ENCODE data around the gene CD276.
A peak's percentile ranks its signal among the peaks of the same experiment; 100 is the strongest.

CD276 gene

DNA sequence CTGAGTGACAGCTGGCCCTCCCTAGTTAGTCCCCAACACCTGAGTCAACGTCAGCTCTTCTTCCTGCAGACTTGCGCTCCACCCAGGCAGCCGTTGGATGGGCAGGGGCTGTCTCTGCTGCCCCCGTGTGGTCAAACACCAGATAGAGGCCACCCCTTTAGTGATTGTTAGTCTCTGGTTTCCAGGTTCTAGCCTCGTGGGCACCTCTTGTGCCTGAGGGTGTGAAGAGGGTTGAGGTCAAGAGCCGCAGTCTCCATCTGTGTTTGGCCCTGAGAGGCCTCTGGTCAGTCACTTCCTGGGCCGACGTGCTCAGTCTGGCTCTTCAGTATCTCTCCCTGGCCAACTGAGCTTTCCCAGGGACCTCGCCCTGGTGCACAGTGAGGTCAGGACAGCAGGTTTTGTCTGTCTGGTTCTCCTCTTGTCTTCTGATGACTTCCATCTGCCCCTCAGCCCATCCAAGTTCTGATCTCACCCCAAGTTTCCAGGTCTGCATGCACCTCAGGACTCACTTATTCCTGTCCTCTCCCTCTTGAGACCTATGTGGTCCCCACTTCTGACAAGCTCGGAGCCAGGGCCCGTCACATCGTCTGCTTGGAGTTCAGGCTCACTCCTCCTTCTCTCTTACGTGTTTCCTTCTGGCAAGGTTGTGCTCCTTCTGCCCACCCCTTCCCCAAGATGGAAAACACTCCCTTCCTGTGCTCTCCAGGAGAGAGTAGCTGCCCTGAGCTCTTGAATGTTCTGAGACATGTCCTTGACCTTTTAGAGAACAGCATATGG, 20.9 kb downstream of the CD276 start:
- H3K79me2 ChIP-seq (ENCODE audit: low read length): no peaks in the 10 kb centered on the region
- no peak overlapping the region for H3K4me3 ChIP-seq (ENCODE audit: low read length)
- H3K9me3 ChIP-seq (ENCODE audit: insufficient read depth, low read length): no peaks in the 10 kb centered on the region
- no peaks in the 10 kb centered on the region for H3K36me3 ChIP-seq (replicated peaks; ENCODE audit: low read depth, low read length)
- H3K27ac ChIP-seq (ENCODE audit: low read length): no peak overlapping the region
- peak; percentile 90 for TF ChIP-seq CTCF (IDR thresholded peaks at IDR 0.05; ENCODE audit: low read depth, low read length)
- TF ChIP-seq EZH2phosphoT487 (IDR thresholded peaks at IDR 0.05; ENCODE audit: low read depth): no peak
- peaks cover 1% of the 10 kb centered on the region for H3K4me1 ChIP-seq (ENCODE audit: low read length)
- no peak overlapping the region for H3K9ac ChIP-seq (ENCODE audit: low read length)
- peak overlapping the region; percentile 19; the same call in 1 of the 2 replicates for H3K4me2 ChIP-seq (ENCODE audit: low read length)
- H3K27me3 ChIP-seq (ENCODE audit: low read depth, low read length): no peaks in the 10 kb centered on the region; the same call in 1 of the 2 replicates
- H4K20me1 ChIP-seq (ENCODE audit: insufficient read depth, low read length): no peaks in the 10 kb centered on the region
- H2AFZ ChIP-seq (ENCODE audit: low read depth, low read length): no peak overlapping the region

- Histone ChIP-seq H3K79me2 (ENCODE audit: low read length) (no peaks in the 10 kb centered on the region), H3K4me1 (ENCODE audit: low read length) (no peaks in the 10 kb centered on the region), H3K4me2 (ENCODE audit: low read length) (no peak overlapping the region), H3K9me3 (ENCODE audit: insufficient read depth, low read length) (no peaks in the 10 kb centered on the region), H3K4me3 (ENCODE audit: low read length) (no peak overlapping the region), H4K20me1 (ENCODE audit: insufficient read depth, low read length) (no peaks in the 10 kb centered on the region), H2AFZ (ENCODE audit: low read depth, low read length) (no peak overlapping the region), H3K9ac (ENCODE audit: low read length) (no peak overlapping the region), H3K36me3 (replicated peaks; ENCODE audit: low read depth, low read length) (no peaks in the 10 kb centered on the region), H3K27me3 (ENCODE audit: low read depth, low read length) (no peaks in the 10 kb centered on the region; the same call in 1 of the 2 replicates), H3K27ac (ENCODE audit: low read length) (no peak overlapping the region)
- no peak for TF ChIP-seq EZH2phosphoT487 (IDR thresholded peaks at IDR 0.05; ENCODE audit: low read depth)
- TF ChIP-seq CTCF (IDR thresholded peaks at IDR 0.05; ENCODE audit: low read depth, low read length): no peak
Measured at GRCh38 chr15:73708691-73709090, 24.5 kb downstream of the CD276 start.

- Histone ChIP-seq H3K9me3 (ENCODE audit: insufficient read depth, low read length) (no peaks in the 10 kb centered on the region), H3K27ac (ENCODE audit: low read length) (no peak overlapping the region), H3K9ac (ENCODE audit: low read length) (no peak overlapping the region), H3K36me3 (replicated peaks; ENCODE audit: low read depth, low read length) (no peaks in the 10 kb centered on the region), H2AFZ (ENCODE audit: low read depth, low read length) (no peak overlapping the region), H3K4me1 (ENCODE audit: low read length) (no peaks in the 10 kb centered on the region), H3K4me2 (ENCODE audit: low read length) (no peak overlapping the region), H3K27me3 (ENCODE audit: low read depth, low read length) (no peaks in the 10 kb centered on the region; the same call in 1 of the 2 replicates), H3K79me2 (ENCODE audit: low read length) (no peaks in the 10 kb centered on the region), H4K20me1 (ENCODE audit: insufficient read depth, low read length) (no peaks in the 10 kb centered on the region), H3K4me3 (ENCODE audit: low read length) (no peak overlapping the region)
- TF ChIP-seq CTCF (IDR thresholded peaks at IDR 0.05; ENCODE audit: low read depth, low read length) (no peak), EZH2phosphoT487 (IDR thresholded peaks at IDR 0.05; ENCODE audit: low read depth) (no peak)
Measured at GRCh38 chr15:73709241-73709640, 25.1 kb downstream of the CD276 start.

DNA sequence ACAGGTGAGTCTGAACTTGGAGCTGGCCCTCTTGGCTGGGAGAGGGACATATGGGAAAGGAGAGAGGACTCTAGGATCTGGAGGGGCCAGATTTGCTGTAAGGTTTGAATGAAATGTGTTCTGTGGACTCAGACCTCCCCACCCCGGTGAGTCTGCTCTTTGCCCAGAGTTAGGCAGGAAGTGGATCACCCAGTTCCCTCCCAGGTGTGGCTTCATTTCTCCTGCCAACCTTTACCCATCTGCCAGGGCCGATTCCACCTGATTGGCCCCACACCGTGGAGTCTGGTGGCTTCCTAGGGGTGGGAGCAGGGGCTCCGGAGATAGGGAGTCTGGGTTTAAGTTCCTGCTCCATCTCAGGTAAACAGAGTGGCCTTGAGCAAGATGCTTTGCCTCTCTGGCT, 25.5 kb downstream of the CD276 start:
- no peaks in the 10 kb centered on the region for H3K4me1 ChIP-seq (ENCODE audit: low read length)
- no peak overlapping the region for H3K27ac ChIP-seq (ENCODE audit: low read length)
- H3K4me3 ChIP-seq (ENCODE audit: low read length): no peak overlapping the region
- no peak overlapping the region for H2AFZ ChIP-seq (ENCODE audit: low read depth, low read length)
- H3K4me2 ChIP-seq (ENCODE audit: low read length): no peak overlapping the region
- no peaks in the 10 kb centered on the region for H3K36me3 ChIP-seq (replicated peaks; ENCODE audit: low read depth, low read length)
- no peak overlapping the region for H3K9ac ChIP-seq (ENCODE audit: low read length)
- H4K20me1 ChIP-seq (ENCODE audit: insufficient read depth, low read length): no peaks in the 10 kb centered on the region
- no peaks in the 10 kb centered on the region; the same call in 1 of the 2 replicates for H3K27me3 ChIP-seq (ENCODE audit: low read depth, low read length)
- no peaks in the 10 kb centered on the region for H3K79me2 ChIP-seq (ENCODE audit: low read length)
- no peak for TF ChIP-seq CTCF (IDR thresholded peaks at IDR 0.05; ENCODE audit: low read depth, low read length)
- no peaks in the 10 kb centered on the region for H3K9me3 ChIP-seq (ENCODE audit: insufficient read depth, low read length)
